NCI-H2029 (cell line): ENCODE data around the gene PRC1.
A peak's percentile ranks its signal among the peaks of the same experiment; 100 is the strongest.

Experiments used
- DNase-seq: peaks from one replicate; lab custom pipeline; 2025; lab: John Stamatoyannopoulos, UW

PRC1 gene

DNA sequence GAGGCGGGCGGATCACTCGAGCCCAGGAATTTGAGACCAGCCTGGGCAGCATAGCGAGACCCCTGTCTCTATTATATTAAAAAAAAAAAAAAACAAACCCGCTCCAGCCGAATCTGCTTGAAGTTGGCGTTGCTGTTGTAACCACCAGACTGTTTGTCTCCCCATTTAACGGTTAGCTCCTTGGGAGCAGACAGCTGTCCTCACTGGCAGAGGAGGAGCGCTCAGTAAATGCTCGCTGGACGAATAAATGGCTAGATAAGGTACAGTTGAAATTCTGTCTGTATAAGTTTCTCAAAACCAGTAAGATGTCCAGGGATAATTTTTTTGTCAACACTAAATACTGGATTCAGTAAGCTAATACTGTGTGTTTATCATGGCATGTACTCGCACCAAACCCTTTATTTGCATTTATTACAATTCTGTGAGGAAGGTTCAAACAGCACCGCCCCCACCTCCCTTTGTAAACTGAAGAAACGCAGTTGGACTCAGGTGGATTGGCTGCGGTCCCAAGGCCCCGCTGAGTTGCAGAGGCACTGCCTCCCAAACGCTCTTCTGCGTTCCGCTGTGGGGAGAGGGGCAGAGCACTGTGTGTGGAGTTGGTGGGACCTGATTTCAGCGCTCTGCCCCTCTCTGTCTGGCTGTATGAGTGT lies 38.6 kb downstream of the PRC1 start:
- DNase-seq, result peak; percentile 22

DNA sequence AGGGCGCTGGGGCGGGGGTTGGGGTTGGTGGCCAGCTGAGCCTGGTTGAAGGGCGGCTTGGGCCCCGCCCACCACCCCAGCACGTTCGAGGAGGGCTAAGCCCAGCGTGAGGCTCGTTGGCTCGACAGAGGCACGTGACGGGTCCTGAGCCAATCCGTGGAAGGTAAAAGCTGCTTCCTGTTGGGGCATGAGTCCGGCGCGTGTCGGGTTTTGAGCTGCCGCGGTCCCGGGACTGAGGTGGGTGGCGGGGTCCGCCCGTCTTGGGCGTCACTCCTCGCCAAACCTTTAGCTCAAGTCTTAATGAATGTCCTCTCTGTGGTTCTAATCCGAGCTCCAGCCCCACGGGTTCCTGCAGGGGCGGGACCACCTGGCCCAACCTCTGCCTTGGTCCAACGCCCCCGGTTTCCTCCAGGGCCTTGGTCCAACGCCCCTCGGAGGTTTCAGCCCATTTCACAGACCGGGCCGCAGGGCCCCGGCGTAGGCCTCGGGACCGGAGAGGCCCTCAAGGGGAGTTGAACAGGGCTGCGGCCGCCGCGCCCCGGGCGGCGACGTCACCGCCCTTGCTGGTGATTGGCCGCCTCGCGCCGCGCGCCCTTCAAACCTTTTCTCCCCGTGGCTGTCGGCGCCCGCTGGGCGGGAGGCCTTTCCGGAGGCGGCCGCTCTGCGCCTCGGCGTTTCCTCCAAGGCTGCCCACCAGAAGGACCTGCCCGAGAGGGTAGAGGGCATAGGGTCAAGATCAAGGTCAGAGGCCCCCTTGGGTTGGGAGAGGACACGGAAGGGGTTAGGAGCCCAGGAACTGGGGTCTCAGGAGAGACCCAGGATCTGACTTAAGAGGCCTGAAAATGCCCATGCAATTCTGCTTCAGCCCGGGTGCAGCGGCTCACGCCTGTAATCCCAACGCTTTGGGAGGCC lies 39.4 kb downstream of the PRC1 start, which contains the start of gene RCCD1:
Gene RCCD1, plus strand, starts transcription at position 173 of the 912 bp plus-strand sequence. CDS start 1,851 bp downstream, outside the sequence.
- peak; percentile 84 for DNase-seq

DNA sequence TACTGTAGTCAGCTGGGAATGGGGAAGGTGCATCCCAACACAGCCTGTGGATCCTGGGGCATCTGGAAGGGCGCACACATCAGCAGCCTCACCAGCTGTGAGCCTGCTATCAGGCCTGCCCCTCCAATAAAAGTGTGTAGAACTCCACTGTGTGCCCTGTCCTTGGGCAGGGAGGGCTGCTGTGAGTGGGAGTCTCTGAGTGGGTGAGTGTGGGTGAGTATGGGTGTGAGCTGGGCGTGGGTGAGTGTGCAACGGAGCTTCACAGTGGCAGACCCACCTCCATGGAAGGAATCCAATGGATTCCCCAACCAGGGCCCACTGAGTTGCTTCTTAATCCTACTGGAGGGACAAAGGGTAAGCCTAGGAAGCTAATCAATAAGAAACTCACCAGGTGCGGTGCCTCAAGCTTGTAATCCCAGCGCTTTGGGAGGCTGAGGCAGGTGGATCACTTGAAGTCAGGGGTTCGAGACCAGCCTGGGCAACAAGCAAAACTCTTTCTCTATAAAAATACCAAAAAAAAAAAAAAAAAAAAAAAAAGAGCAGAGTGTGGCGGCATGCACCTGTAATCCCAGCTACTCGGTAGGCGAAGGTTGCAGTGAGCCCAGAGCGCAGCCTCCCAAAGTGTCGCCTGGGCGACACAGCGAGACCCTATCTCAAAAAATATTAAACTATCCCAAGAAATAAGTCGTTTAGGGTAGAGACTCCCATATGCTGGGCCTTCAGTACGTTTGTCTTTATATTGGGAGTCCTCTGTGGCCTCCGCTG lies 40.2 kb downstream of the PRC1 start:
- no peak for DNase-seq

DNA sequence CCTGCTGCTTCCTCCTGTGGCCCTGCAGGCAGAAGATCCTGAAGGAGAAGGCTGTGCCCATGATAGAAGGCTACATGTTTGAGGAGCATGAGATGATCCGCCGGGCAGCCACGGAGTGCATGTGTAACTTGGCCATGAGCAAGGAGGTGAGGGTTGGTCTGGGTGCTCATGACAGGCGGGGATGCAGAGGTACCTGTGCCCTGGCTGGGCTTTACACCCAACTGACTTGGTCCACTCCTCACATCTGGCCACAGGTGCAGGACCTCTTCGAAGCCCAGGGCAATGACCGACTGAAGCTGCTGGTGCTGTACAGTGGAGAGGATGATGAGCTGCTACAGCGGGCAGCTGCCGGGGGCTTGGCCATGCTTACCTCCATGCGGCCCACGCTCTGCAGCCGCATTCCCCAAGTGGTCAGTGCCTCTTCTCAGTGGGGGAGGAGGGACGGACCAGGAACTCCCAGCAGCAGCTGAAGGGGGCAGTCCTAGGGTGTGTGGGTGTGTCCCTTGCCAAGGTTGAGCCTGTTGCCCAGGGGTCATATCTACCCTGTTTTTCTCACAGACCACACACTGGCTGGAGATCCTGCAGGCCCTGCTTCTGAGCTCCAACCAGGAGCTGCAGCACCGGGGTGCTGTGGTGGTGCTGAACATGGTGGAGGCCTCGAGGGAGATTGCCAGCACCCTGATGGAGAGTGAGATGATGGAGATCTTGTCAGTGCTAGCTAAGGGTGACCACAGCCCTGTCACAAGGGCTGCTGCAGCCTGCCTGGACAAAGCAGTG lies 41.2 kb downstream of the PRC1 start:
- DNase-seq, result no peak

DNA sequence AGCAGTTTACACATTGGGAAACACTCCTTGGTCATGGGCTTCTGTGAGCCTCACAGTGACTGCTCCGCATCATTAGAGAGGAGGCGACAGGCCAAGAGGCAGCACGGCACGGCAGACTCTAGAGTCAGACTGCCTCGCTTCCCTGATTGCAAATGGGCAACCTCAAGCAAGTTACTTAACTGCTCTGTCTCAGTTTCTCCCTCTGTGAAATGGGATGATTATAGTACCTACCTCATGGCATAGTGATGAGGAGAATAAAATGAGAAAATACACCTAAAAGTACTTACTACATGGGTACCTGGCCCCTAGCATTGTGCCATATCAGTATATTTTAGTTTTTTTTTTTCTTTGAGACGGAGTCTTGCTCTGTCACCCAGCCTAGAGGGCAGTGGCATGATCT lies 43.7 kb downstream of the PRC1 start:
- DNase-seq, result no peak

DNA sequence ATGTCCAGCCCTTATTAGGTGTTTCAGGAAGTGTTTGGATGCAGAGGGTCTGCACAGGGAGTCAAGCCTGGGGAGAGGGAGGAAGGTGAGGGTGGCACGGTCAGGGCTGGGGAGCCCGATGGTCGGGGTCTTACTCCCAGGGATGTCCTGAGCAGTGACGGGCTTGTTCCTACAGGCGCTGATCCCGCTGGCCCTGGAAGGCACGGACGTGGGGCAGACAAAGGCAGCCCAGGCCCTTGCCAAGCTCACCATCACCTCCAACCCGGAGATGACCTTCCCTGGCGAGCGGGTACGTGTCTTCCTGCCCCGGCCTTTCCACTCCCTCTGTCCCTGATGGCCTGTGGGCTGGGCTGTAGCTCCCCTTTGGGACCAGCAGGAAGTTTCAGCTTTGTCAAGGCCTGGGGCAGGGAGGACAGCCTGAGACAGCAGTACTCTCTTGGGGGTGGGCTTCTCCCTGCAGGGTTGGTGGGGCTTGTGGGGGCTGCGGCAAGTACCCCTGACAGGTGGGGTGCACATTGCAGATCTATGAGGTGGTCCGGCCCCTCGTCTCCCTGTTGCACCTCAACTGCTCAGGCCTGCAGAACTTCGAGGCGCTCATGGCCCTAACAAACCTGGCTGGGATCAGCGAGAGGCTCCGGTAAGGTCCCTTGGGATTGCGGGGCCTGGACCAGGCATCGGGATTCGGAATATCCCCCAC lies 44.2 kb downstream of the PRC1 start:
- no peak for DNase-seq

DNA sequence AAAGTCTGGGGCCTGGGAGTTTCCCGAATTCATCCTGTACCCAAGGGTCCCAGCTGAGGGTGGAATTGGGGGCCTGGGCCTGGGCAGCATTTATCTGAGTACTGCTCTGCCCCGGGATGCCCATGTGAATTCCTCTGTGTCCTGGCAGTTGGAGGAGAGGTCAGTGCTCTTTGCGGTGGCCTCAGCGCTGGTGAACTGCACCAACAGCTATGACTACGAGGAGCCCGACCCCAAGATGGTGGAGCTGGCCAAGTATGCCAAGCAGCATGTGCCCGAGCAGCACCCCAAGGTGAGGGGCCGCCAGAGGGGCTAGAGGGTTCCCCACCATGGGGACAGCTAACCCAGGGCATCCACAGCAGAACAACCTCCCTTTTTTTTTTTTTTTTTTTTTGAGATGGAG lies 45.8 kb downstream of the PRC1 start:
- no peak for DNase-seq

DNA sequence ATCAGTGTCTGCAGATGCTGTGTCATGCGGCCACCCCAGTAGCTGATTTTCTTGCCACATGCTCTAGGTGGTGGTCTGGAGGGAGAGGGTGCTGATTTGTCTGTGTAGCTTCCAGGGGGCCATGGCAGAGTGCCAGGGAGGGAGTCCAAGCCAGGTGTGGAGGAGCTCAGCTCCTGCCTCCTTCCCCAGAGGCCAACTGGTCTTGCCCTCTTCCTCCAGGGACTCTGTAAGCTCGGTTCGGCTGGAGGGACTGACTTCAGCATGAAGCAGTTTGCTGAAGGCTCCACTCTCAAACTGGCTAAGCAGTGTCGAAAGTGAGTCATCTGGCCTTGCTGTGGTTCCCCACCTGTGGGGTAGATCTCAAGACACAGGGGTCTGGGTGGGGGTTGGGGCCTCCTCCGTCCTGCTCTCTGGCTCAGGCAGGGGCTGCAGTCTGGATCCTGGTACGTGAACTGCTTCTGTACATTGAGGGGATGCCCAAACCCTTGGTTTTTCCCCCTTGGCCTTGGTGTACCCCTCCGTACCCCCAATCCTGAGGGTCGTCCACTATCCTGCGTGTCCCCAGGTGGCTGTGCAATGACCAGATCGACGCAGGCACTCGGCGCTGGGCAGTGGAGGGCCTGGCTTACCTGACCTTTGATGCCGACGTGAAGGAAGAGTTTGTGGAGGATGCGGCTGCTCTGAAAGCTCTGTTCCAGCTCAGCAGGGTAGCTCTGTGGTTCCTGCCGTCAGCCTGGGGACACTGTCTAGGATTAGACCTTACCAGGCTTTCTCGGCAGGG lies 46.6 kb downstream of the PRC1 start:
- no peak for DNase-seq

DNA sequence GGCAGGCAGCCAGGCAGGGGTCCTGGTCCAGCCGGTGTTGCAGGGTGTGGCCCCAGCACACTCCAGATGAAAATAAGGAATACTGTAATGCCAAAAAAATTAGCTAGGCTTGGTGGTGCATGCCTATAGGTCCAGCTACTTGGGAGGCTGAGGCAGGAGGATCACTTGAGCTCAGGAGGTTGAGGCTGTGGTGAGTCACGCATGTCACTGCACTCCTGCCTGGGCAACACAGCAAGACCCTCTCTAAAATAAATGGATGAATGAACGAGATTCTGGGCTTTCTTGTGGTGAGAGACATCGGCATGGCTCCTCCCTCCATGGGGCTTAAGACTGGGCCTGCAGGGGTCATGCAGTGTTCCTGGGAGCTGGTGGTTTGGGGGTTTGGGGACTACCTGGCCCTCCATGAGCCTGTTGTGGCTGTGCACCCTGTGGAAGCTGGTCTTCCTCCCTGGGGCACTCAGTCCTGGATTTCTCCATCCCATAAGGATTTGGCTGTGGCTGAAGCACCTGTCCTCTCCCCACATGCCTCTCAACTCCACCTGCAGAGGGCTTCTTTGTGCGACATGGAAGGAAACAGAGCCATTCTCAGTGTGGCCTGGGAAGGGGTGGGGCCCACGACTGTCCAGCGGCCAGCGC lies 47.3 kb downstream of the PRC1 start:
- no peak for DNase-seq

DNA sequence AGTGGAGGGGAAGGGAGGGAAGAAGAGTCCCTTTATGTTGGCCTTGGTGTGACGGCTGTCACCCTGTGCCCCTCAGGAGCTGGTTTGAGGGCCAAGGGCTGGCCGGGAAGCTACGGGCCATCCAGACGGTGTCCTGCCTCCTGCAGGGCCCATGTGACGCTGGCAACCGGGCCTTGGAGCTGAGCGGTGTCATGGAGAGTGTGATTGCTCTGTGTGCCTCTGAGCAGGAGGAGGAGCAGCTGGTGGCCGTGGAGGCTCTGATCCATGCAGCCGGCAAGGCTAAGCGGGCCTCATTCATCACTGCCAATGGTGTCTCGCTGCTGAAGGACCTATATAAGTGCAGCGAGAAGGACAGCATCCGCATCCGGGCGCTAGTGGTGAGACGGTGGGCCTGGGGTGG lies 47.8 kb downstream of the PRC1 start:
- DNase-seq, result no peak

DNA sequence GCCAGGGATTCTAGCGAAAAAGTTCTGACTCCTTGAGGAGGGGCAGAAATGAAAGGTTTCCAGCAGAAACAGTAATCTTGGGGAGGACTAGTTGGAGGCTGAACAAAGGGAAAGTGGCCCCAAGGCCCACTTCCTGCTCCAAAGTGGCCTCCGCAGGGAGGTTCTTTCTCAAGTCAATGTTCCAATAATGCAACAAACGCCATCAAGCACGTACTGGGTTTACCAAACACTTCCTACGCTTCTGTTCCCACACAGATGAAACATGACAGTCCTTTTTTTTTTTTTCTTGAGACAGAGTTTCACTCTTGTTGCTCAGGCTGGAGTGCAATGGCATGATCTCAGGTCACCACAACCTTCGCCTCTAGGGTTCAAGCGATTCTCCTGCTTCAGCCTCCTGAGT lies 49.2 kb downstream of the PRC1 start:
- DNase-seq, result no peak

DNA sequence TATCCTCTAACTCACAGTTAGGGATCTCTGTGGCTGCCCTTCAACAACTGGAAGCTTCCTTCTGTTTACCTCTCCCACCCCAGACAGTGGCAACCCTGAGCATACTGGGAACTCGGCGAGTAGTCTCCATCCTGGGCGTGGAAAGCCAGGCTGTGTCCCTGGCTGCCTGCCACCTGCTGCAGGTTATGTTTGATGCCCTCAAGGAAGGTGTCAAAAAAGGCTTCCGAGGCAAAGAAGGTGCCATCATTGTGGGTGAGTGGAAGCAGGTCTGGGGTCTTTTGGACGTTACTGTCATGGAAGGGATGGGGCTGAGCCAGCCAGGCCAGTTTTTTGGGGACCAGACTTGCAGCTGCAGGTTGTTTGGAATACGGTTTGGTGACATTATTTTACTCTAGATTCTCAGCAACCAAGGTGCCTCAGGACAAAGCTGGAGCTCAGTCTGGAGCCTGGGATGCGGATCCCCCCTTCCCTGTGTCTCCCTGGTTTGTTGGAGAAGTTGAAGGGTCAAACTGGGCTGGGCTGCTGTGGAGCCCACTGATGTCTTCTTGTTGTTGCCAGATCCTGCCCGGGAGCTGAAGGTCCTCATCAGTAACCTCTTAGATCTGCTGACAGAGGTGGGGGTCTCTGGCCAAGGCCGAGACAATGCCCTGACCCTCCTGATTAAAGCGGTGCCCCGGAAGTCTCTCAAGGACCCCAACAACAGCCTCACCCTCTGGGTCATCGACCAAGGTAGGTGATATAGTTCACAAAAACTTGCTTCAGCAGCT lies 51.8 kb downstream of the PRC1 start:
- DNase-seq, result no peak

DNA sequence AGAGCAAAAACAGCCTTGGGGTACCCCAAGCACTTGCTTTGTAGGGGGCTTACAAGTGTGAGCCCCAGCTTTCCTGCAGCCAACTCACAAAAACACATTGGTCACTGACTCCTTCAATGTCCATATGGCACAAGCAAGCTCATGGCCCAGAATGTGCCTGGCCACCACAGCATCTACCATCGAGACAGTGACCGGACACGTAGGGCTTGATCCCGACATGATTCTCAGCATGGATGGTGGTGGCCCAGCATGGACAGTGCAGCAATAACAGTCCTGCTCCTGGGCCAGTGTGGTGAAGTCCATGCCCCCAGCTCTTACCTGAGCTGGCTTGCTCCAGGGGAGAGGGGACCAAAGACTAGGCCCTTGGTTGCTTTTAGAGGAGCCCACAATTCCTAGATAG lies 53.3 kb downstream of the PRC1 start:
- DNase-seq, result no peak

DNA sequence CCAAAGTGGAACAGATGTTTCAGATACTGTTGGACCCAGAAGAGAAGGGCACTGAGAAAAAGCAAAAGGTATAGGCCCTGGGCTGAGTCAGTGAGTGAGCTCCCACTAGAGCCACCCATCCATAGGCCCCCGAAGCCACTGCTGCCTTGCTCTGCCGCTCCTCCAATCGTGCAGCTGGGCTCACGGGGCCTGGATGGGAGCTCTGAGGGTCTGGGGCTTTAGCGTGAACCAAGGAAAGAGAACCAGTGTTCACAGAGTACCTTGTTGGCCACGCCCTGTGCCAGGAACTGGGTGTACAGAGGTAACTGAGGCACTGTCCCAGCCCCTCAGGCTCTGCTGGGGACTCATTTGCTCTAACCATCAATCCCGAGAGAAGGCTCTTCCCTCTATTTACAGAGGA lies 54.6 kb downstream of the PRC1 start:
- no peak for DNase-seq

DNA sequence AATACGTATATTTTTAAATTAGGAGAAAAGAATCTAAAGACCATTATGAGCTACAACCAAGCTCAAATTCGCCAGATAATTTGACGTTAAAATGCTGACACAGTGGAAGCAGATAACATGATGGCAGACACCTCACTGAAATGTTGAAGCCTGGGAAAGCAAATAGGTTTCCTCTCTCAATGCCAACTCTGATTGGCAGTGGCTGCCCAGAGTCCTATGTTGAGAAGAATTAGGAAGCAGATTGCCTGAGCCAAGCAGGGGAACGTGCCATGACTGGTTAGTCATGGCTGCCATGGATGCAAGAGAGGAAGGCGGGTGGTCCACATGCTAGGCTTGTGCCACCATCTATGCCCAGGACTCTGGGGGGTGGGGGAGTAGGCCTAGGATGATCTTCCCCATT lies 56.1 kb downstream of the PRC1 start:
- DNase-seq, result no peak

DNA sequence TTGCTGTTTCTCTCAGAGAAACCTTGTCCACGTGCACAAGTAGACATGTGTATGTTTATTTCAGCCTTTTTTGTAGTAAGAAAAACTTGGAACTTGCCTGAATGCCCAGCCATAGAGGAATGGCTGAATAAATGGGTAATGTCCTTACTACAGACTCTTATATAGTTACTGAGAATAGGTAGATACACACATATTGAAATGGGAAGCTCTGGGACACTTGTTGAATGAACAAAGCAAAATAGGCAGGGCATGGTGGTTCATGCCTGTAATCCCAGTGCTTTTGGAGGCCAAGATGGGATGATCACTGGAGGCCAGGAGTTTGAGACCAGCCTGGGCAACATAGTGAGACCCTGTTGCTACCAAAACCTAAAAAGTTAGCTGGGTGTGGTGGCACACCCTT lies 57.5 kb downstream of the PRC1 start:
- DNase-seq, result no peak

DNA sequence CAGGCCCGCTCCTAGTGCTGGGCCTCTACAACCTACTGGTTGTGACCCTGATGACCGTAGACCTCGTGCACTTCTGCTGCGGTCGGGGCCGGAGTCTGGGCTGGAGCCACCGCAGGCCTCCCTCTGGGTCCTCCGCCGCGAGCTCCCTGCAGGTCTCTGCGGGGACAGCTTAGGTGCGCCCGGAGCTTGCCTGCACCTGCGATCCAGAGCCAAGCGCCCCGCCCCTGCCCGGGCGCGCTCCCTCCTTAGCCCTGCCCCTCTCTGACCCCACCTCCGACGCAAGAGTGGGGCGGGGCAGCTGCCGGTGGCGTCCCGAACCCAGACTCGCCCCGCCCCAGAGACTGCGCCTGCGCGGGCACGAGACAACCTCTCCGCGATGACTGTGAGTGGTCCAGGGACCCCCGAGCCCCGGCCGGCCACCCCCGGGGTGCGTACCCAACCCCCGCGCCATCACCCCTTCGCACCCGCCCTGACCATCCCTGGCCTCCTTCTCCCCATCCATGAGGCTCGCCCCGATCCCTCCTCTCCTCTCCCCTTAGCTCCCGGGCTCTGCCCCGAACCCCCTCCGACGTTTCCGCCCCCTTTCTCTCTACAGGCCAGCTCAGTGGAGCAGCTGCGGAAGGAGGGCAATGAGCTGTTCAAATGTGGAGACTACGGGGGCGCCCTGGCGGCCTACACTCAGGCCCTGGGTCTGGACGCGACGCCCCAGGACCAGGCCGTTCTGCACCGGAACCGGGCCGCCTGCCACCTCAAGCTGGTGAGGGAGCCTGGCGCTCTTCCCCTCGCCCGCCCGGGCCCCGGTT lies 59.2 kb downstream of the PRC1 start, which contains the start of gene UNC45A:
Gene UNC45A, plus strand, starts transcription at position 337 of the 803 bp plus-strand sequence. Its CDS starts 40 bp downstream, at position 377.
- DNase-seq, result peak; percentile 66
